Measurements from ENCODE around the gene PSME4.

DNA sequence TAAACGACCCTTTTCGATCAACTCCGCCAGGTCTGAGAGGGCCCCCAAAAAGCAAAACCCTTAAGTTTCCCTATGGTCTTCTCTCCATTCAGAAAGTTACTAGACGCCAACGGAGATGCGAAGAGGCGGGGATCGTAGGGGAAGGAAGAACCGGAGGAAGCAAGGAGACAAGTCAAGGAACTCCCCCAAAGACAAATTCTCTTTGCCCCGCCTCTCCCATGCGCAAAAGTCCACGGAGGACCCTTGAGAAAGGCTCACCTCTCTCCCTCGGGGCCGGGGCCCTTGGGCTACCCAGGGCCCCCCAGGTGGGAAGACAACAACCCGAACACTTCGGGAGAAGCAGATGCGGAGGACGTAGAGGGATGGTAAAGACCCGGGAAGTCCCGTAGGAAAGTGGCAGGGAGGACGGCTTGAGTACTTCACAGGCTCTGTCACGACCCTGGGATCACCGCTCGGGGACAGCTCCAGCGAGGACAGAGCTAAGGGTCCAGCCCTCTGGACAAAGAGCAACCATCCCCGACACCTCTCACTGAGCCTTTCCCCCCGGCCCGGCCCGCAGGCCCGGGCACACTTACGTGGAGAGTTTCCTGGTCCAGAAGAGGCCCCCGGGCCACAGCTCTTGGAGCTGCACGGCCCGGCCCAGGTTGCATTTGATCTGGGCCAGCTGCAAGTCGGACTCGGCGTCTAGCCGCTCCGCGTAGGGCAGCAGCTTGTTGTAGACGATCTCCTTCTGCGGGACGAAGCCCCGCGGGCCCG lies 647 bp downstream of the PSME4 start:
- TF ChIP-seq EZH2 (IDR thresholded peaks at IDR 0.05; ENCODE audit: low read depth, unreplicated experiment) (no peak), EZH2phosphoT487 (IDR thresholded peaks at IDR 0.05; ENCODE audit: unreplicated experiment) (no peak), POLR2AphosphoS5 (IDR thresholded peaks at IDR 0.05; ENCODE audit: low read depth) (no peak)
- TF ChIP-seq, protein P1, sequence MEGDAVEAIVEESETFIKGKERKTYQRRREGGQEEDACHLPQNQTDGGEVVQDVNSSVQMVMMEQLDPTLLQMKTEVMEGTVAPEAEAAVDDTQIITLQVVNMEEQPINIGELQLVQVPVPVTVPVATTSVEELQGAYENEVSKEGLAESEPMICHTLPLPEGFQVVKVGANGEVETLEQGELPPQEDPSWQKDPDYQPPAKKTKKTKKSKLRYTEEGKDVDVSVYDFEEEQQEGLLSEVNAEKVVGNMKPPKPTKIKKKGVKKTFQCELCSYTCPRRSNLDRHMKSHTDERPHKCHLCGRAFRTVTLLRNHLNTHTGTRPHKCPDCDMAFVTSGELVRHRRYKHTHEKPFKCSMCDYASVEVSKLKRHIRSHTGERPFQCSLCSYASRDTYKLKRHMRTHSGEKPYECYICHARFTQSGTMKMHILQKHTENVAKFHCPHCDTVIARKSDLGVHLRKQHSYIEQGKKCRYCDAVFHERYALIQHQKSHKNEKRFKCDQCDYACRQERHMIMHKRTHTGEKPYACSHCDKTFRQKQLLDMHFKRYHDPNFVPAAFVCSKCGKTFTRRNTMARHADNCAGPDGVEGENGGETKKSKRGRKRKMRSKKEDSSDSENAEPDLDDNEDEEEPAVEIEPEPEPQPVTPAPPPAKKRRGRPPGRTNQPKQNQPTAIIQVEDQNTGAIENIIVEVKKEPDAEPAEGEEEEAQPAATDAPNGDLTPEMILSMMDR (conservative IDR thresholded peaks at IDR 0.05; ENCODE audit: low read depth in 2 of 2): no peak

All from GM23338 (cell line).